ENCODE data around the gene FGD5.

FGD5 gene

GRCh38 chr3:14787630-14788029 is 31.1 kb upstream of the FGD5 start:
- DNase-seq (ENCODE audit: low read depth in 2 of 2) = no peak

DNA sequence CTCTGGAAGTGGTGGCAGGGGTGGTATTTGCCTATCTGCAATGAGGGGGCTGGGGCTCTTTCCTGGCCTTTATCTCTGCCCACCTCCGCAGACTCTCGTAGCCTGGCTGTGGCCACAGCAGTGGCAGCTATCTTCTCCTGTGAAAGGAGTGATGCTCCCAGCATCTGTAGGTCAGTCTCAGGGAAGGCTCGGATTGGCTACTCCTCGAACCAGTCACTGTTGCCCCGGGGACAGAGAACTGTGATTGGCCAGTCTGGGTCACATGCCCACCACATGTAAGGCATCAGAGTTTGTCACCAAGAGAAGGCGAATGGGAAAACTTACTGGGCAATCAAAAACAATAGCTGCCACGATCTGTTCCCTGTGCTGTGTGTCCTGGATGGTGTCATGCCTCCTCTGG is 30.1 kb upstream of the FGD5 start:
- no peak for DNase-seq (ENCODE audit: low read depth in 2 of 2)

GRCh38 chr3:14789221-14789620 is 29.5 kb upstream of the FGD5 start:
- no peak for DNase-seq (ENCODE audit: low read depth in 2 of 2)

DNA sequence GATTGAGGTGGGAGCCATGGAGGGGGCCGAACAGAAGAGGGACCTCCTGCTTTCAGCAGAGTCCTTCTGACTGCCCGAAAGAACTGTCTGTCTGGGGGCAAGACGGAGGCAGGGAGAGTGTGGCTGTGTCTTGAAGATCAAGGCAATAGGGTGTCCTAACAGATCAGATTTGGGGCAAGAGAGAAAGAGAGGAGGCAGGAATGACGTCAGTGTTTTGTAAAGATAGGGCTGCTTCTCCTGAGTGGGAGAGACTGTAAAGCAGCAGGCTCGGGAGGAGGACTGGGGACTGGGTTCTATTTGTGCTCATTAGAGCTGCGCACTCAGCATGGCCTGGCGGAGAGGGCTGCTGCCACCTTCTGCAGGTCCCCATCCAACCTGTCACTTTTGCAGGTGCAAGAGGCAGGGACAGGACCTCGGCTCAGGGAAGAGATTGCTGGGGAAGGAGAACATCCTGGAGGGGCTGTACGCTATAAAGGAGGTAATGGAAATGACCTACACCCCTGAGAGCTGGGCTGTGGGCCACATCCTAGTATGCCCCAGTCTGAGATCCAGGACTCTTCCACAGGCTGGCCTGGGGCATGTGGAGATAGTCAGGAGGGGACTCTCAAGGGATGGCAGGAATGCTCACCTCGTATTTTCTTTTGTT is 29.0 kb upstream of the FGD5 start:
- no peak for DNase-seq (ENCODE audit: low read depth in 2 of 2)

GRCh38 chr3:14791343-14791945 is 27.3 kb upstream of the FGD5 start:
- DNase-seq (ENCODE audit: low read depth in 2 of 2) = peak in 1 of 2 donors; percentile 6

DNA sequence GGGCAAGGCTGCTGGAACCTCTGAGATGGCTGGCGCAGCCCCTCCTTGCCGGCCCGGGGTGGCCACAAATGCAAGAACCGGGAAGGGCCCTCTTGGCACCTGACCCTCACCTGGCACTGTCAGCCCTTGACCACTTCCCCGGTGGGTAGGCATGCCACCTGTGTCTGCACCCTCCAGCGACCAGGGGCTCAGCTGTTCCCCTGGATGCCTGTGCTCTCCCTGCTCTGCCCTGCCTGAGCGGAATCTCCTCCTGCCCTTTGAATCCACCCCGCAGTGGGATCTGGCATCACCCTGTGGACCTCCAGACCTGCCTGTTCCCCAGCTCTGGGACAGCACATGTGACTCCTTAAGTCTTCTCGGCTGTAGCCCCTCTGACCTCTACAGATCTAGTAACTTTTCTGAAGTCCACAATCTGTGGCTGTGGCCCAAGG is 26.1 kb upstream of the FGD5 start:
- DNase-seq (ENCODE audit: low read depth in 2 of 2) = no peak

DNA sequence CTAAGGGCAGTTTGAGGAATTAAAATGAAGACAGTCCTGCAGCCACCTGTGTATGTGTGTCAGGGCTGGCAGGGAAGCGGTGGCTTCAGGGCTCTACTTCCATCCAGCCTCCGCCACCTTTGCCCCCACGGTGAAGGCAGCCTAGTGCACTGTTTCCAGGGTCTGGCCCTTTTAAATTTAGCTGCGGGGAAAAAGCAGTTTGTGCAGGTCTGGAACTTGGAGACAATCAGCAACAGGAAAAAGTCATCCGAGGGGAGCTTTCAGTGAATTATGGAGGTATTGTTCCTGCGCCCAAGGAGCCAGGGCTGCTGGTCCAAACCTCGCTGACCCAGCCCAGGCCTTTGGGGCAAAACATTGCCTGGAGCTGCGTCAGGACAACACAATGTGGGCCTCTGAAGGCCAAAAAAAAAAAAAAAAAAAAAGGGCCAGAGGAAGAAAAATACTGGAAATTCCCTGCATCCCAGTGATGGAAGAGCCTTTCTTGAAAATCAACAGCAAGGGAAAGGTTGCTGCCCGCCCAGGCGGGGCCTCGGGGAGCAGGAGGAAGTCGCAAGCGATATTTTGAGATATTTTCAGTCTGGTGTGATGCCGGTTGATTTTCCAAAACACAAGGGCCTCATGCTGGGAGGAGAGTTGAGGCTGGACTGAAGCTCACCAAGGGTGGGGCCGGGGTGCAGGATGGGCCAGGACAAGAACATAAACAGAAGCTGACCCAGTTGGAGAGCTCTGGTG is 25.5 kb upstream of the FGD5 start:
- DNase-seq (ENCODE audit: low read depth in 2 of 2) = no peak

- DNase-seq (ENCODE audit: low read depth in 2 of 2) = no peak
Observed at GRCh38 chr3:14793858-14794234, 24.9 kb upstream of the FGD5 start.

GRCh38 chr3:14794435-14794834 is 24.3 kb upstream of the FGD5 start:
- no peak for DNase-seq (ENCODE audit: low read depth in 2 of 2)

- no peak for DNase-seq (ENCODE audit: low read depth in 2 of 2)
Observed at GRCh38 chr3:14795996-14796395, 22.8 kb upstream of the FGD5 start.

GRCh38 chr3:14796403-14797077 is 22.2 kb upstream of the FGD5 start:
- no peak for DNase-seq (ENCODE audit: low read depth in 2 of 2)

DNA sequence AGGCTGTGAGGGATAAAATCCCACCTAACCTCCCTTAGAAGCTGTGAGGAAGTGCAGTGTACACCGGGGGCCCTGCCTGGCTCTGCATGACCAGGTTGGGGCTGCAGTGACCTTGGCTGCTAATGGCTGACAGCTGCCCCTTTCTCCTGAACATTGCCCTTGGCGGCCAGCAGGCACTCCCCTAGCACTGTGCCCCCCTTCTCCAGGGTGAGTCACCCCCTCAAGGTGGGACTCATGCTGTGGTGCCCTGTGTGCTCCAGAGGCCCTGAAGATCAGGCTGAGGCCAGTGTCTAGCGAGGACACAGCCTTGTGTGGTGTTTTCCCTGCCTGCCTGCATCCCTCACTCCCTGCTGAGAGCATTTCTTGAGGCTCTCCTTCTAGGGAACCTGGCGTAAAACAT is 21.0 kb upstream of the FGD5 start:
- no peak for DNase-seq (ENCODE audit: low read depth in 2 of 2)

GRCh38 chr3:14798231-14798630 is 20.5 kb upstream of the FGD5 start:
- no peak for DNase-seq (ENCODE audit: low read depth in 2 of 2)

DNA sequence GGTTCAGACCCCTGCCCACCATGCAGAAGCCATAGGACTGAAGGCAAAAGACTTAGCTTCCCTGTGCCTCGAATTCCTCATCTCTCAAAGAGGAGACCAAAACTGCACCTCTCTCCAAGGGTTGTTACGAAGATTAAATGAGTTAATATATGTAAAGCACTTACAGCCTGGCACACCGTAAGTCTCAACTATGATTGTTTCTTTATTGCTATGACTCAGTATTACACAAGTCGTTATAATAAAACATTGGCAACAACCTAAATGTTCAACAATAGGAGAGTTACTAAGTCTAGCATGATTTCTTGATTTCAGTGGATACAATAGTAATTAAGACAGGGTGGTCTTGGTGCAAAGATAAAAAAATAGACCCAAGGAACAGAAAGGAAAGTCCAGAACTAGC is 19.6 kb upstream of the FGD5 start:
- DNase-seq (ENCODE audit: low read depth in 2 of 2) = no peak

- no peak for DNase-seq (ENCODE audit: low read depth in 2 of 2)
Observed at GRCh38 chr3:14801031-14801430, 17.7 kb upstream of the FGD5 start.

GRCh38 chr3:14801668-14802380 is 16.9 kb upstream of the FGD5 start:
- DNase-seq (ENCODE audit: low read depth in 2 of 2) = no peak

- DNase-seq (ENCODE audit: low read depth in 2 of 2) = no peak
Observed at GRCh38 chr3:14802381-14802731, 16.4 kb upstream of the FGD5 start.

- no peak for DNase-seq (ENCODE audit: low read depth in 2 of 2)
Observed at GRCh38 chr3:14803101-14803980, 15.4 kb upstream of the FGD5 start.

GRCh38 chr3:14803981-14804834 is 14.6 kb upstream of the FGD5 start:
- DNase-seq (ENCODE audit: low read depth in 2 of 2) = no peak

Measured in stimulated activated CD8-positive, alpha-beta memory T cell treated with anti-CD3 and anti-CD28 coated beads, Interleukin-7, amount 100 ng/mL, for 4 hours (primary cell).